Measurements from ENCODE around the gene MFAP5.
A peak's percentile ranks its signal among the peaks of the same experiment; 100 is the strongest.
"Not testable (repeated sequence)": the region's sequence is repeated elsewhere in the genome, so short reads cannot be mapped to it uniquely, and the experiment has no call there.

Gene MFAP5

GRCh38 chr12:8661016-8661415, 1.6 kb downstream of the MFAP5 start:
- no peaks in the 10 kb centered on the region for H3K36me3 Mint-ChIP-seq (ENCODE audit: low read depth)
- no peaks in the 10 kb centered on the region for H3K4me1 Mint-ChIP-seq (ENCODE audit: low read depth)
- H3K9me3 Mint-ChIP-seq: no peaks in the 10 kb centered on the region
- no peak for DNase-seq (ENCODE audit: low spot score)
- H3K4me3 Mint-ChIP-seq: no peak overlapping the region
- H3K27ac Mint-ChIP-seq: no peak overlapping the region
- H3K27me3 Mint-ChIP-seq (ENCODE audit: low read depth): peaks cover 21% of the 10 kb centered on the region

GRCh38 chr12:8658346-8658745, 4.3 kb downstream of the MFAP5 start:
- no peak for DNase-seq (ENCODE audit: low spot score)
- Mint-ChIP-seq H3K9me3 (no peaks in the 10 kb centered on the region), H3K27me3 (ENCODE audit: low read depth) (peaks cover 16% of the 10 kb centered on the region), H3K36me3 (ENCODE audit: low read depth) (no peaks in the 10 kb centered on the region), H3K4me1 (ENCODE audit: low read depth) (no peaks in the 10 kb centered on the region), H3K4me3 (no peak overlapping the region), H3K27ac (no peak overlapping the region)

GRCh38 chr12:8655421-8655820, 7.2 kb downstream of the MFAP5 start:
- Mint-ChIP-seq H3K9me3 (no peaks in the 10 kb centered on the region), H3K4me3 (no peak overlapping the region), H3K27ac (no peak overlapping the region), H3K27me3 (ENCODE audit: low read depth) (peaks cover 34% of the 10 kb centered on the region), H3K4me1 (ENCODE audit: low read depth) (no peaks in the 10 kb centered on the region), H3K36me3 (ENCODE audit: low read depth) (no peaks in the 10 kb centered on the region)
- DNase-seq (ENCODE audit: low spot score): no peak

GRCh38 chr12:8648576-8649205, 13.9 kb downstream of the MFAP5 start:
- no peak overlapping the region for H3K4me3 Mint-ChIP-seq
- no peaks in the 10 kb centered on the region for H3K36me3 Mint-ChIP-seq (ENCODE audit: low read depth)
- peak; percentile 77 for DNase-seq (ENCODE audit: low spot score)
- no peak overlapping the region for H3K27ac Mint-ChIP-seq
- peaks cover 66% of the 10 kb centered on the region for H3K27me3 Mint-ChIP-seq (ENCODE audit: low read depth)
- H3K4me1 Mint-ChIP-seq (ENCODE audit: low read depth): peaks cover 34% of the 10 kb centered on the region
- no peaks in the 10 kb centered on the region for H3K9me3 Mint-ChIP-seq

GRCh38 chr12:8647968-8648367, 14.7 kb downstream of the MFAP5 start:
- Mint-ChIP-seq H3K27ac (no peak overlapping the region), H3K4me3 (no peak overlapping the region), H3K27me3 (ENCODE audit: low read depth) (peaks cover 66% of the 10 kb centered on the region), H3K9me3 (no peaks in the 10 kb centered on the region), H3K4me1 (ENCODE audit: low read depth) (peaks cover 37% of the 10 kb centered on the region), H3K36me3 (ENCODE audit: low read depth) (no peaks in the 10 kb centered on the region)
- no peak for DNase-seq (ENCODE audit: low spot score)

- Mint-ChIP-seq H3K4me3 (peak overlapping the region; percentile 74), H3K27me3 (ENCODE audit: low read depth) (peaks cover 53% of the 10 kb centered on the region), H3K4me1 (ENCODE audit: low read depth) (peaks cover 37% of the 10 kb centered on the region), H3K36me3 (ENCODE audit: low read depth) (no peaks in the 10 kb centered on the region), H3K9me3 (no peaks in the 10 kb centered on the region), H3K27ac (peak overlapping the region; percentile 81)
- DNase-seq (ENCODE audit: low spot score): peak; percentile 66
Observed at GRCh38 chr12:8644345-8645248, 18.0 kb downstream of the MFAP5 start.

GRCh38 chr12:8642775-8643174, 19.9 kb downstream of the MFAP5 start:
- H3K9me3 Mint-ChIP-seq: no peaks in the 10 kb centered on the region
- no peaks in the 10 kb centered on the region for H3K36me3 Mint-ChIP-seq (ENCODE audit: low read depth)
- H3K27me3 Mint-ChIP-seq (ENCODE audit: low read depth): peaks cover 48% of the 10 kb centered on the region
- no peak overlapping the region for H3K27ac Mint-ChIP-seq
- no peak overlapping the region for H3K4me3 Mint-ChIP-seq
- DNase-seq (ENCODE audit: low spot score): no peak
- peaks cover 20% of the 10 kb centered on the region for H3K4me1 Mint-ChIP-seq (ENCODE audit: low read depth)

- Mint-ChIP-seq H3K27ac (no peak overlapping the region), H3K4me3 (no peak overlapping the region)
Observed at GRCh38 chr12:8639936-8640335, 22.7 kb downstream of the MFAP5 start.

GRCh38 chr12:8638951-8639350, 23.7 kb downstream of the MFAP5 start:
- no peaks in the 10 kb centered on the region for H3K9me3 Mint-ChIP-seq
- peaks cover 41% of the 10 kb centered on the region for H3K27me3 Mint-ChIP-seq (ENCODE audit: low read depth)
- no peak overlapping the region for H3K27ac Mint-ChIP-seq
- no peaks in the 10 kb centered on the region for H3K36me3 Mint-ChIP-seq (ENCODE audit: low read depth)
- H3K4me3 Mint-ChIP-seq: no peak overlapping the region
- H3K4me1 Mint-ChIP-seq (ENCODE audit: low read depth): peaks cover 5% of the 10 kb centered on the region
- no peak for DNase-seq (ENCODE audit: low spot score)

More at GRCh38 chr12:8639936-8640335, 22.7 kb downstream of the MFAP5 start:
- Mint-ChIP-seq H3K36me3 (ENCODE audit: low read depth) (no peaks in the 10 kb centered on the region), H3K4me1 (ENCODE audit: low read depth) (peaks cover 15% of the 10 kb centered on the region), H3K9me3 (no peaks in the 10 kb centered on the region), H3K27me3 (ENCODE audit: low read depth) (peaks cover 45% of the 10 kb centered on the region)
- DNase-seq (ENCODE audit: low spot score): no peak

- no peaks in the 10 kb centered on the region for H3K4me1 Mint-ChIP-seq (ENCODE audit: low read depth)
- peaks cover 36% of the 10 kb centered on the region for H3K27me3 Mint-ChIP-seq (ENCODE audit: low read depth)
- no peaks in the 10 kb centered on the region for H3K36me3 Mint-ChIP-seq (ENCODE audit: low read depth)
- DNase-seq (ENCODE audit: low spot score): no peak
- no peak overlapping the region for H3K4me3 Mint-ChIP-seq
- H3K27ac Mint-ChIP-seq: no peak overlapping the region
- no peaks in the 10 kb centered on the region for H3K9me3 Mint-ChIP-seq
Observed at GRCh38 chr12:8637666-8638065, 25.0 kb downstream of the MFAP5 start.

- no peak for DNase-seq (ENCODE audit: low spot score)
- H3K27ac Mint-ChIP-seq: no peak overlapping the region
- H3K27me3 Mint-ChIP-seq (ENCODE audit: low read depth): peaks cover 34% of the 10 kb centered on the region
- H3K4me1 Mint-ChIP-seq (ENCODE audit: low read depth): no peaks in the 10 kb centered on the region
- H3K36me3 Mint-ChIP-seq (ENCODE audit: low read depth): no peaks in the 10 kb centered on the region
- no peaks in the 10 kb centered on the region for H3K9me3 Mint-ChIP-seq
- H3K4me3 Mint-ChIP-seq: no peak overlapping the region
Observed at GRCh38 chr12:8637244-8637643, 25.4 kb downstream of the MFAP5 start.

GRCh38 chr12:8636581-8636980, 26.0 kb downstream of the MFAP5 start:
- DNase-seq (ENCODE audit: low spot score): no peak
- Mint-ChIP-seq H3K9me3 (no peaks in the 10 kb centered on the region), H3K27me3 (ENCODE audit: low read depth) (peaks cover 34% of the 10 kb centered on the region), H3K4me3 (no peak overlapping the region), H3K27ac (no peak overlapping the region), H3K36me3 (ENCODE audit: low read depth) (no peaks in the 10 kb centered on the region), H3K4me1 (ENCODE audit: low read depth) (no peaks in the 10 kb centered on the region)

GRCh38 chr12:8636007-8636346, 26.6 kb downstream of the MFAP5 start:
- H3K27ac Mint-ChIP-seq; H3K9me3 Mint-ChIP-seq; H3K4me1 Mint-ChIP-seq (ENCODE audit: low read depth); H3K4me3 Mint-ChIP-seq; H3K36me3 Mint-ChIP-seq (ENCODE audit: low read depth); DNase-seq (ENCODE audit: low spot score): not testable (repeated sequence)
- H3K27me3 Mint-ChIP-seq (ENCODE audit: low read depth): peaks cover 32% of the 10 kb centered on the region

- DNase-seq (ENCODE audit: low spot score); H3K27ac Mint-ChIP-seq; H3K4me3 Mint-ChIP-seq; H3K36me3 Mint-ChIP-seq (ENCODE audit: low read depth); H3K9me3 Mint-ChIP-seq; H3K4me1 Mint-ChIP-seq (ENCODE audit: low read depth): not testable (repeated sequence)
- peaks cover 35% of the 10 kb centered on the region for H3K27me3 Mint-ChIP-seq (ENCODE audit: low read depth)
Observed at GRCh38 chr12:8635342-8636006, 27.2 kb downstream of the MFAP5 start.
